ENCODE results near the gene NDUFA8.

The NDUFA8 gene

DNA sequence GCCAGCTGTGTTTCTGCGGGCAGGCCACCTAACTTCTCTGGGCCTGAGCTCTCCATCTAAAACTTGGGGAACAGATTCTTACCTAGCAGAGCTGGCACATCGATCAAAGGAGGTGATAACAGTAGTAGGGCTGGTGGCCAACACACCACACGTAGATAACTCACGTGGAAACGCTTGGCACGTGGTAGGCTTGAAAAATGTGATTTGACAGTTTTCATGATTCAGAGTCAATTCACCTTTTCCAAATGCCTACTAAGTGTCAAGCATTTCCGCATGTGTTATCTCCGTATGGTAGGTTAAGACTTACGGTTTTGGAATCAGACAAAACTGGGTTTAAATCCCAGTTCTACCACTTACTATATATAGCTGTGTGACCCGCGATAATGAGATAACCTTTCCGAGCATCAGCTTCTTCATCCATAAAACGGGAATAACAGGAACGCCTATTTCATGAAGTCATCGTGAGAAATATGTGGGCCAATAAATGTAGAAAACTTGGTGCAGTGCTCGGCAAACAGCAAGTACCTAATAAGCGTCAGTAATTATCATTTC lies 25.5 kb downstream of the NDUFA8 start:
- DNase-seq, result no peak

DNA sequence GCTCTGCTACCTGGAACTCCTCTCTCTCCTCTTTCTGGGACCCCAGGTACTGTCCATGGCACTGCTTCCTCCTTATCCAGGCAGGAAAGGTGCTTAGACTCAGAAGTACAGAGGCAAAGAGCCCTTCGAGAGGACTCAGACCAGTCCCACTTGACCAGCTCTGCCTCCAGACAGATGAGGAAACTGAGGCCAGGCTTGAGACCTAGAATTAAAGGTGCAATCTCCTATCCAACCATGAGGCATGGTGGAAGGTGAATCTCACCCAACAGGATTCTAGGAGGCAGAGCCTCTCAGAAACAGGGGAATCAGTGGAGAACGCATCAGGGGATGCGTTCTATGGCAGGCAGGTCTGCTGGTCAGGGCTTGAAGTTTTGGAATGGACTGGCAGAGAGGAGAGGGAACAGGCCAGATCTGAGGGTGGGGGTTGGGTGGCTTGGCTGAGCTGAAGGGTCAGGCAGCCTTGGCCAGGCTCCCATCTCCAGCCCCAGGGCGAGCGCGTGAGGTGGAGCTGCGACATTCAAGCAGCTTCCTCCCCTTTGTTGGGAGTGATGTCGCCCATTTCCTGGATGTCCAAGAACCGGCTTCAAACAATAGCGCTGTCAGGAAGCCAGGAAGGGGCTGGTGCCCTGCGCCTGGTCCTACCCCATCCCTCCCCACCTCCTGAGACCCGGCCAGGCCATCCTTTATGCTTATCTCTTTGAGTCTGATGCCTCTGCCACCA lies 26.2 kb downstream of the NDUFA8 start:
- no peak for DNase-seq

DNA sequence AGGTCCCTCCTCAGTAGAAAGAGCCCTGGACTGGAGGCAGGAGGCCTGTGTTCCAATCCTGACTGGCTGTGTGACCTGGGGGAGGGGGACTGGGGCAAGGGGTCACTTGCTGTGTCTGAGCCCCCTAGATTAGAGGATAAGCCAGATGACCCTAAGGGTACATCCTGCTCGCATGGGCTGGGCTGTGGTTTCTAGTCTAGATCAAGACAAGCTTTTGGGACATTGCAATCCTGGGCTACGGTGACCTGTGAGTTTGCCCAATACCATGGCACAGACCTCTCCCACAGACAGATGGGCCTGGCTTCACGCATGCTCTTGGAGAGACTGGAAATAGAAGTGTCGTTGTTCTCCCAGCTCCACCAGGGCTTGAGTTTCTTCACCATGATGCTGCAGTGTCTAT lies 27.0 kb downstream of the NDUFA8 start:
- no peak for DNase-seq

DNA sequence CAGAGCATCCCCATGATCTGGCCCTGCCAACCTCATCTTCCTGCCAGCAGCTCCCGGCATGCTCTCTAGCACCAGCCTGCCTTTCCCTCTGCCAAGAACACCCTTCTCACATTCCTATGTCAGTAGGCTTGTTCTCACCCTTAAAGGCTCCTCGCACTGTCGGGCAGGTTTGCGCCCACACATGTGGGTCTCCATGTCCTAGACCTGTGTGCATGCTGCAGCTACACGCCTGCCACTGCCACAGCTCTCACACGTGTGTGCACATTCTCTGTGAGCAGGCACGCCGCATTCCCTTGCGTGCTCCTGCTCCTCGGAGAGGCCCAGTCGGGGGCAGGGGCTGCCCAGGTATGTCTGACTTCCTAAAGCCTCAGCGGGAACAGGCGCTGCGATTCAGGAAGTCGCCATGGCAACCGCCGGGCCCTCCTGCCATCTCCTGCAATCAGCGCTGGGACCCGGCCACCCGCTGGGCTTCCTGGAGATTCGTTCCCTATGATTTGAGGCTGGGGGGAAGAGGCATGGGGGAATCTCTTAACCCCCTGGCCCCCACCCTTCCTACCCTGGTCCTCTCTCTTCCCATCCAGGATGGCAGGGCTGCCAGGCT lies 28.1 kb downstream of the NDUFA8 start:
- DNase-seq, result no peak

DNA sequence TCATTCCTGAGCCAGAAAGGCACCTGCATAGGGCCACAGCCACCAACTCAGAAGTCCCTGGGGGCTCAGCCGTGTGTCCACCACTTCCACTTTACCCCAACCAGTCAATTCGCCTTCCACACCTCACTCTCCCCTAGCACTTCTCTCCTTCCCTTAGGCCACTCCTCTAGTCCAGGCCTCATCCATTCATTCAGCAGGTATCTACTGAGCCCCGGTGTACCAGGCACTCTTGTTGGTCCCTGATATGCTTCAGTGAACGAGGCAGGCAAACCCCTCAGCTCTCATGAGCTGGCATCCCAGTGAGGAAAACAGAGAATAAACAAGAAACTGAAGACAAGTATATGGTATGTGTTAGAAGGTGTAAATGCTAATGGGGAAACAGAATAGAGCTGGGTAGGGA lies 28.7 kb downstream of the NDUFA8 start:
- DNase-seq, result no peak

DNA sequence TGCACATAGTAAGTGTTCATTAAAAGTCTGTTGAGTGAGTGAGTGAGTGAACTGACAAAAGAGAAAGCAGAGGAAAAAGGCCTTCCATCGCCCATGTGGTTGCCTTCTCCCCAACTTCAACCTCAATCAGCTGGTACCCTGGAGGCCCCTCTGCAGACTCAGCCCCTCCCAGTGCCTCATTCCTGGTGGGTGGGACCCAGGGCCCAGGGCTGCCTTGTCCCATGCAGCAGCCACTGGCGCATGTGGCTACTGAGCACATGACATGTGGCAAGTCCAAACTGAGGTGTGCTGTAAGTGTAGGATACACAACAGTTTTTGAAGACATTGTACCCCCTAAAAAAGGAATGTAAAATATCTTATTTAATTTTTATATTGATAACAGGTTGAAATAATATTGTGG lies 29.6 kb downstream of the NDUFA8 start:
- DNase-seq, result no peak

DNA sequence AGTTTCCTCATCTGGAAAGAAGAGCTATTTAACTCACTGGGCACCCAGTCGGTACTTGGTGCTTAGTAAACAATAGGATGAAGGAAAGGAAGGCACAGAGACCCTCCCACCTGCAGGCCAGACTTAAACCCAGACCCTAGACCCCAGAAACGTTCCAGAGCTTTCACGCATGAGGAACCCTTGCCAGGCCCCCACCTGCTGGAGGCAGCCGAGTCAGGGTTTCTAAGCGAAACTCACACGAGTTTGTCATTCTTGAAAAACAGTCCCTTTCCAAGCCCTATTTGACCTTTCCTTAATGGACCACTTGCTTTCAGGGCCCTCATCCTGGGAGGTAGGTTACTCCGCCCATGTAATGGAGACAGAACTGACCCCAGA lies 30.6 kb downstream of the NDUFA8 start:
- DNase-seq, result no peak

DNA sequence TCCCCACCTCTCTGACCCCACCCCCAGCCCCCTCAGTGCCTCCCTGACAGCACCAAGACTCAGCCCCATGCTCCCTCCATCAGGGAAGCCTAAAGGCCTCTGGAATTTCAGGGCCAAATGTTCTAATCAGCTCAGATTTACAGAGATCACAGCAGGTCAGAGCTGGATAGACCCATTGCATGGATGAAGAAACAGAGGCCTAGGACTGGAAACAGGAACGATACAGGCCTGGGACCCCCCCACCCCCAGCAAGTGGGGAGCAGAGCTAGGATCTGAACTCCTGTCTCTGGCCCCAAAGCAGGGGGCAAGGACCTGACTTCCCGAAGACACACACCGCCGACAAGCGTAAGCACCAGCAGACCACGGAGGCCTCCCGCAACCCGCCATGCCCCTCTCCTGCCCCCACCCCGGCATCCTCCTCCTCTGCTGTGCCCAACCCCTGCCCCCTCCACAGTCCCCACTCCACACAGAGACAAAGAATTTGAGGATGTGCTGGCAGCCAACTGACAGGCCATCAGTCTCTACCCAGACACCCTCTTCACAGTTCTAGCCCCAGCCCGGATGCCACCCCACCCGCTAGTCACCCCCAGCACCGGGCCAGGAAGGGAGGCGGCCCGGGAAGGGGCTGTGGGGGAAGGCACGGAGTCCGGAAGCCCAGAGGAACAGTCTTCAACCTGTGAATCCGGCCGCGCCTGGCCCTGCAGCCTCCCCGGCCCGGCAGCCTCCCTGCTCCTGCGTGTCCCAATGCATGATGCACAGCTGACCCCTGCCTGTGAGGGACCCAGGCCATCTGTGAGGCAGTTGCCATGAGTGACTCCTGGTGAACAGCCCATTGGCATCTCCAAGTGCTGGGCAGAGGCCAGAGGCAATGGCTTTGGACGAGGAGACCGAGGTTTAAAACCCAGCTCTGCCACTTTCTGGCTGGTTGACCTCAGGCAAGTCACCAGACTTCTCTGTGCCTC lies 31.3 kb downstream of the NDUFA8 start:
- no peak for DNase-seq

DNA sequence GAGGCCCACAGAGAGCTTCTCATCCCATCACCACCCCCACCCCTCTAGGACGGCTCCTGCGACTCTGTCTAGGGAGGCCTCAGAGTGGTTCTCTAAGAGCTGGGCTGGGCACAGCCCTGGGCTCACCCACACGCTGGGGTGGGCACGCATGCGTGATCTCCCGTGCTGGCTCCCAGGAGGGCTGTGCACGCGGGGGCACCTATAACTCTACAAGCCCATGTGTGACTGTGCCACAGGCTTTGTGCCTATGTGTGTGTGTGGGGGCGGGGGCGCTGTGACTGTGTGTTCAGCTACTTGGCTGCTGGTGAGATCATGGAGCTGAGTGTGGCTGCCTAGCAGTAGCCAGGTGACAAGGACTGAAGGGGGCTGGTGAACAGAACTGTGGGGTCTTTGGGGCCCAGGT lies 32.2 kb downstream of the NDUFA8 start:
- DNase-seq, result no peak

DNA sequence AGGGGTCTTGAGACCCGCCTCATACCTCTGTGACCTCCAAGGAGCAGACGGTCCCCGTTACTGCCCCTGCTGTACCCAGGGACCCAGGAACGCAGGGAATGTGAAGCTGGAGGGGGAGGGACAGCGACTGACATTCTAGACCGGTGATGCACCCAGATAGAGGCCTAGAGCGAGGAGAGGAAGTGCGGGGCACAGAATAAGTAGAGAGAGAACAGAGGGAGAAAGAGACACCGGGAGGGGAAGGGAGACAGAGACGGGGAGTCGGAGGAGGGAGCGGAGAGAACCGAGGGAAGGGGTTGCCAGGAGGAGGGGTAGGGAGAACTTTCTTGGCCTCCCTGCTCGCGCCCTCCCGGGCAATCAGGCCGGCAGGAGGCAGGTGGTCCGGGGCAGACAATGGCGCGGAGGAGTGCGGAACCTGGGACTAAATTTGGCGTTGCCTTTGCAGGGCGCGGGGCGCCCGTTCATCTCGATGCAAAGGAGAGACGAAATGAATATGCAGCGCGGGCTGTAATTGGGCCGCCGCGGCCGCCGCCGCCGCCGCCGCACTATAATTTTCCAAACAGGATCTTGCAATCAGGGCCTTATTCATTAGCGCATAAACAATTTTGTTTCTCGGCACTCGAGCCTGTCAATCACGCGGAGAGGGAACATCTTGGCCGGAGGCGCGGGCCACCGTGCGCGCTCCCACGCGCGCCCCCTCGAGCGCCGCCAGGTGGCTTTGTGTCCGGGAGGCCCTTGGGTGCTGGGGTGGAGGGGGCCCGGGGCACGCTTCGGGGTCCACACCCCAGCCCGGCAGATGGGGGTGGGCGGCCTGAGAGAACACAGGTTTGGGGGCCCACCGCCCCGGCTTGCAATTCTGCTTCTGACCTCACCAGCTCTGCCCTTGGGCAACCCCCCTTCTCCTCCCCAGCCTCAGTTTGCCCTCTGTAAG lies 33.0 kb downstream of the NDUFA8 start:
- DNase-seq, result no peak

DNA sequence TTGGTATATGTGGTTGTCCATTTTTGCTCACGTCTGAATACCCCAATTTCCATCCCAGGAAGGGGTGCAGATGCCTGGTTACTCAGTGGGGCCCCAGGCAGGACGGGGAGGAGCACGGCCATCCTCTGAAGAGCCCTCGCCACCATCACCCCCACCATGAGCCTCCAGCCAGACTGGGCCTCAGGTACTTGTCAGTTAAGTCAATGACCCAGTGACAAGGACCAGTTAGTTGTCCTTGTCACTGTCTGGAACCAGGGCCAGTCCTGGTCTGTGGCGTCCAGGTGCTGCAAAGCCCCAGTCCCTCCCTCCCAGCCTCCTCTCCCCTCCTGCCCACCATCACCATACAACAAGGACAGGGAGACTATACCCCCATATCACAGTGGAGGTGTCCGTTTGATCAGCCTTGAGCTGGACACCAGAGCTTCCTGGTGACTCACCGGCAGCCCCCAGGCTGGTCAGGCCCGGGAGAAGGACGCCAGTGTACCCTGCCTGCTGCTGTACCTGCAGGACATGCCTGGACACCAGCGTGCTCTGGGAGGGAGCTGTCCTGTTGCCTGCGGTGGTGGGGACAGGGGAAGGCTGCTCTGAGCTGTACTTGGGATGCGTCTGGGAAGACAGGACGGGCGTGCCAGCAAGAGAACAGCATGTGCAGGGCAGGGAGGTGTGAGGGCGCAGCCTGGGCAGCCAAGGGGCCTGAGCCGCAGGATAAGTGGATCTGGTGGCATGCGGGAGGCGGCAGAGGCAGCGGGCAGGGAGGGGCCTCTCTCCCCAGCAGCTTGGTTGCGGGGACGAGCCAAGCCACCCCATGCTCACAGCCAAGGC lies 33.9 kb downstream of the NDUFA8 start:
- DNase-seq, result no peak

DNA sequence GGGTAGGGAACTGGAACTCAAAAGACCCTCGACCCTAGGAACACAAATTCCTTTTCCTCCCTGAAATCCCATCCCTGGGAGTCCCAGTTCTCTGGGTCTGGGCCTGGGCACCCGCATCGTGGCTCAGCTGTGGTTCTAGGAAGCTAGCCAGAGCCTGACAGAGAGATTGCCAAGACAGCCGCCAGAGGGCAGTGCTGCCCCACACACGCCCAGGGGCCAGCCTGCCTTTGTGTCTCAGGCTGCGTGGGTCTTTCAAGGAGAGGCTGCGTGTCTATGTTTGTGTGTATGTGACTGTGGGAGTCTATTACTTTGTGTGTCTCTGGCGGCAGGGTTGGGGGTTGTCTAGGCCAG lies 34.4 kb downstream of the NDUFA8 start:
- peak; percentile 13 for DNase-seq

DNA sequence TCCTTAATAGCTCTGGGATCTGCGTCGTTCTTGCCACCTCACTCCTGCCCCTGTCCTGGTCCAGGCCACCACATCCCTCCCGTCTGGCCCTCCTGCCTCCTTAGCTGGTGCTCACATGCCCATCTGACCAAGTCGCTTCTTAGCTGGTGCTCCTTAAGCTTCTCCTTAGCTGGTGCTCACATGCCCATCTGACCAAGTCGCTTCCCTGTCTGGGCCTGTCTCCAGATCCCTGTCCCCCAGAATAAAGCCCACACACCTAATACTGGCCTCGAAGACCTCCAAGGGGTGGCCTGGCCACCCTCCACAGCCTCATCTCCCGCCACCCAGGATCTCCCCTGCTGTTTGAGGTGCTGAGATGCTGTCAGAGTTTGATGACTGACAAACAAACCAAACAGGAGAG lies 35.1 kb downstream of the NDUFA8 start:
- DNase-seq, result no peak

DNA sequence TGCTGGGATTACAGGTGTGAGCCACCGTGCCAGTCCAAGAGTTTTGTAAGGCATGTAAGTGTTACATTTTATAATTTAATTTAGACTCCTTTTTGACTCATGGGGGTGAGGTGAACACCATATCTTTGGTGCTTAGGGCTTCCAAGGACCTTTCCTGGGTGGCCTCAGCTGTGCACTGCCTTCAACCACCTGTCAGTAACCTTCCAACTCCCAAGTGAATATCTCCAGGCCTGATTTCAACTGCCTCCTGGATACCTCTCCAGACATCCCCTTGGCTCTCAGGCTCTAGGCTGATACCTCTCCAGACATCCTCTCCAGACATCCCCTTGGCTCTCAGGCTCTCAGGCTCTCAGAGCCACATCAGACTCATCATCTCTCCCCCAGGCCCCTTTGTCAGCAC lies 35.5 kb downstream of the NDUFA8 start:
- DNase-seq, result no peak

DNA sequence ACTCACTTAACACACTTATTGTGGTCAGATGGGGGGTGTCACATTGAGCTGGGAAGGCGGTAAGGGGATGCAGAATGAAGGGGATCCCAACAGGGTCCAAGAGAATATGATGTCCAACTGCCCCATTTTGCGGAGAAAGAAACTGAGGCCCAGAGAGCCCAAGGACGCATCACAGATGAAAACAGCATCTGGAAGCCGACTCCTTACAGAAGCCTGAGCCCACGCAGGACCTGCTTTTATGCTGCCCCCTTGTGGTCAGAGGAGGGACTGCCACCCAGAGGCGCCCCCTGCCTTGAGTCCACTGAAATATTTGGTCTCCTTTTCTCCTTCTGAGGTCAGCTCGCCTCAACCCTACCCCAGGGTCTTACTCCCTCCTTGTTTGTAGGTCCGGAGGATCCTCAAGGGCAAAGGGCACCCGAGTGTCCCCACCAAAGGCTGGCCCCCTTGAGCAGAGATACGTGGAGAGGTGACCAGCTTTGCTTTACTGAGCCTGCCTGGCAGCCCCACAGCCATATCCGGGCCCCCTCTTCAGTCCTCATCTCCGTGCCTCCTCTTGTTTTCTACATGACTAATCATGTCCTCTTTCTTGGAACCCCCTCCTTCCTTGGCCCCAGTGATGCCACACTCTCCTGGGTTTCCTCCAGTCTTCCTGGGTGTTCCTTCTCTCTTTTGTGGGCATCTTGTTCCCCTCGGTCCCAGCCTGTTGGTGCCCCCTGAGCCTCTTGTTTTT lies 36.5 kb downstream of the NDUFA8 start:
- no peak for DNase-seq

DNA sequence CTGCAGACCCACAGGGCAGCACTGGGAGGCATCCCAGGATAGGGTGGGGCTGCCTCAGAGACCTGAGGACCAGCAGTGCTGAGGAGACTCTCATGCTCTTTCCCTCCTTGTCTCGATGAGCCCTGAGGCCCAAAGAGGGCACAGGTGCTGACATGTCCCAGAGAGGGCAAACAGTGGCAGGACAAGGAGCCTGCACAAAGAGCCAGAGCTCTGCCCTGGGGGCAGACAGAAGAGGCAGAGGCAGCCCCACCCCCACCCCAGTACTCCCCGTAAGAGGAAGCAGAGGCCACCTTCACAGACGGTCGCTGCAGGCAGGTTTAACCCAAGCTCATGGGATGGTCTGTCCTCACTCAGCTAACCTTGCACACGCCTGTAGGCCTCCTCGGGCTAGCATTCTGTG lies 37.1 kb downstream of the NDUFA8 start:
- DNase-seq, result no peak

DNA sequence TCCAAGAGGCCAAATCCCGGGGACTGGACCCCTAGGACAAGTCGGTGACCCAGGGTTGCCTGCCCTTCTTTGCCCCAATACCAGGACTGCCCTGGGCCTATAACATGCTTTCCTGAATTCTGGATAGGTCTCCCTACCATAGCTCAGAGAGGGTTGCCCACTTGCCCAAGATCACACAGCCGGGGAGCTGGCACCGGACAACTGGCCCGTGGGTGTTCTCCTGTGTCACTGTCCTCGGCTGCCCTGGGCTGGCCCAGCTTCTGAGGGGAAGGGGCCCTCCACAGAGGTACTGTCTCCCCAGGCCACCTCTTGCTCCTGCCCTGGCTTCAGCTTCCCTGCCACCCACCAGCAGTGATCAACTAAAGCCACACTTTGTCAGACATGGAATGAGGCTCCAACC lies 37.6 kb downstream of the NDUFA8 start:
- DNase-seq, result no peak

DNA sequence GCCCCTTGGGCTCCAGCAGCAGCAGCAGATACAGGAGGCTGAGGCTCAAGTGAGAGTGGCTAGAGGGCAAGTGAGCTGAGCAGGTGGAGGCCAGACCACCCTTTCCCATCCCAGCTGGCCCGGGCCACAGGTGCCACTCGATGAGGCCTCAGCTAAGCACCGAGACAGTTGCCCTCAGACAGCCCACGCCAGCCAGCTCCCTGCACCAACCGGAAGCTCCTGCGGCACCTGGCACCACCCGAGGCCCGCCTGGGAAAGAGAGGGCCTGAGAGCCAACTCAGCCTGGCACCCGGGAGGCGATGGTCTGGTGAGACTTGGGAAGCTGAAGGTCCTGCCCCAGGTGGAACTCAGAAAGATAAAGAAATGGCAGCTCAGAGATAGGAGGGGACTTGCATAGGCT lies 38.2 kb downstream of the NDUFA8 start:
- no peak for DNase-seq

DNA sequence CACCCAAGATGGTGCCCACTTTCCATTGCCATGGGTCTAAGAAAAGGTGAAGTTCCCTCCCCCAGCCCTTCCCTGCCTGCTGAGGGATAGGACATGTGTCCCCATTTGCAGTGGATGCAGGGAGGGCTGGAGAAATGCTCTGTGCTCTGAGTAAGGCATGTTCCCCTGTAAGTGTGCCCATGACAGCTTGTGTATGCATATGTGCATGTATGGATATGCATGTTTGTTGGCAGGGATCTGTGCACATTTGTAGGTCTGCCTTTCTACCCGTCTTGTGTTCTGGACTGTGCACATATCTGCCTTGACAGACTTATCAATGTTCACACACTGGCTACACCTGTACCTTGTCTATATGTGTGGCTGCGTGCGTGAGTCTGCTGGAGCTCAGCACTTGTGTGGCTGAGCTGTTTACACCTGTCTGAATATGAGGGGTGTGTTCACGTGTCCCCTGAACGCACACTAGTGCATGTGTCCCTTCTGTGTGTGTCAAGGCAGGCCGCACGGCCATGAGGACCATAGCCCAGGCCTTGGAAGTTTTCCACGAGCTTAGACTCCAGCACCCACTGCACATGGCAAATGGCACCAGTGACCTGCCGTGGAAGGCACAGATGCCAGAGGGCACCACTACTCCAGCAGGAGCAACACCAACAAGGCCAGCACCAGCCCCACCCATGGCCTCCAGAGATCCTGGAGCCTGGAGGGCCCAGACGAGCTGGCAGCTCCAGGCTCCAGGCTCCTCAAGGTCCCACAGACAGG lies 39.1 kb downstream of the NDUFA8 start:
- no peak for DNase-seq

DNA sequence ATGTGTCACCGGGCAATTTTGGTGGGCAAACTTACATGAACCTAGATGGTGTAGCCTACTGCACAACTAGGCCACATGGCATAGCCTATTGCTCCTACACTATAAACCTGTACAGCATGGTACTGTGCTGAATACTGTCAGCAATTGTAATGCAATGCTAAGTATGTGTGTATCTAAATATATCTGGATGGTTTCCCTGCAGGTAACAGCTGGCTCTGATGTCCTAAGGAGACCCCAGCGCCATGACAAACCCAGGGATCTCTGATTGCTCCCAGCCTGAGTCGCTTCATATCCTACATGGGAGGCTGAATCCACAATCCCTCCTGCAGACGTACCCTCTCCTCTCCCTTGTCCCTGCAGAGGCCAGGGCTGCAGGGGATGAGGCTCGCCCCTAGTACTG lies 39.9 kb downstream of the NDUFA8 start:
- no peak for DNase-seq
